Left hindlimb (tissue), 1 donor: ENCODE measurements around the gene CMIP.

Experiments used
- DNase-seq: peaks from one replicate; pipeline ENCODE4 v3.0.0-alpha.2; 2018

Gene CMIP

GRCh38 chr16:81629896-81630634 lies 185.5 kb downstream of the CMIP start:
- DNase-seq: no peak

DNA sequence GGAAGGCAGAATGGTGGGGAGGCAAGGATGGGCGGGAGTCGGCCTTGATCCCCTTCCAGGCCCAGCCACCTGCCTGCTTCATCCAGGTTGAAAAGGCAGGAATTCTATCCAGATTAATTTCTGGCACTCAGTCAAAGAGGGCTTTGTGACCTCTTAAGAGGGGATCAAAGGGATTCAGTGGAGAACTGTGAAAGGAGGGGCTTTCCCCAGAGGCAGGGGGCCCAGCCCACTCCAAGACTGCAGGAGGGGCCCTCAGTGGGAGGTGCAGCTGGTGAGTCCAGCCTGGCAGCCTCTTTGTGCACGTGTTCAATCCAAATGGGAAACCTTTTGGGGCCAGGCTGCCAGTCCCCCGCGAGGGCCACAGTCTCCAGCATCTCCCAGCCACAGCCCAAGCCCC lies 186.0 kb downstream of the CMIP start:
- DNase-seq: no peak

GRCh38 chr16:81632392-81633146 lies 188.0 kb downstream of the CMIP start:
- DNase-seq: no peak

DNA sequence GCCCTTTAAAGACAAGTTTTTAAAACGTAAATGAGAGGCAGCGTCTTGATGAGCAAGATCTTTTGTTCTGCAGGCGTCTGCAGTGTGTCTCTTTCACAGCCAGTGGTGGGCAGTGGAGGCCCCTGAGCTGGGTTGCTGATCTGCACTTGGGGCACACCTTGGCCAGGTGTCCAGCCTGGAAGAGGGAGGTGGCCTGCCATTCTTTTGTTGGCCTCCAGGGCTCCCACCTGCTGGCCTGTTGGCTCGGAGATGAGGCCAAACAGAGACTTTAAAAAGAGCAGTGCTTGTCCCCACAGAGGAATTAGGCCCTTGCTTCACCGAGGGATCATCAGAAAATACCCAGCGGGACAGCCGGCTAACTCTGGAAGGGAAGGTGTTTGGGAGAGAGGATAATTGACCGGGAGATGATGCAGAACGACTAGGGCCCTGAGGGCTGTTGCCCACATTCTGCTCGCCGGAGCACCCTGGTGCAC lies 188.6 kb downstream of the CMIP start:
- no peak for DNase-seq

DNA sequence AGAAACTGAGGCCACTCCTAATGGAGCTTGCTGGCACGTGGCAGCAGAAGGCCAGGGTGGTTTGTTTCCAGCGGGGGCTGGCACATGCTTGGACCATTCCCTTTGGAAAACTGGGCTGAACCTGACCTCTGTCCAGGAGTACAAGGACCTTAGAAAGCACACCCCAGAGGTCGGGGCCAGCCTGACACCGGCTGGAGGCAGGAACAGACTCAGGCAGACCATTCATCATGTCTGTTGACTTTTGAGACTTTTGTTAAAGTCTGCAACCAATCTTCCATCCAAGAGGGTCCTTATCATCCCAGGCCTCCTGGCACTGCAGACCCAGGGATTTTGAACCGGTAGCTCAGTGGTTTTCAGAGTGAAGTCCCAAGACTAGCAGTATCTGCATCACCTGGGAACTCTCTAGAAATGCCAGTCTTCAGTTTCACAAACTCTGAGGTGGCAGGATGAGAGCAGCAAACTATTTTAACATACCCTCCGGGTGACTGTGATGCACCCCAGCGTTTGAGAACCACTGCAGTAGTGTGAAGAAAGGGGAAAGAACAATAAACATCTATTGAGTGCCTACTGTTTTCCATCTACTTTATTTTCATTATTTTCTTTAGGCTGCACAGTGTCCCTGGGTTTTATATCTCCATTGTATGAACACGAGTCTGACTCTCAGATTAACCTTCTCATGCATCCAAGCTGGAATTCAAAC lies 189.2 kb downstream of the CMIP start:
- DNase-seq: no peak

GRCh38 chr16:81634380-81635062 lies 189.9 kb downstream of the CMIP start:
- DNase-seq: no peak

GRCh38 chr16:81635063-81635937 lies 190.7 kb downstream of the CMIP start:
- DNase-seq: no peak

DNA sequence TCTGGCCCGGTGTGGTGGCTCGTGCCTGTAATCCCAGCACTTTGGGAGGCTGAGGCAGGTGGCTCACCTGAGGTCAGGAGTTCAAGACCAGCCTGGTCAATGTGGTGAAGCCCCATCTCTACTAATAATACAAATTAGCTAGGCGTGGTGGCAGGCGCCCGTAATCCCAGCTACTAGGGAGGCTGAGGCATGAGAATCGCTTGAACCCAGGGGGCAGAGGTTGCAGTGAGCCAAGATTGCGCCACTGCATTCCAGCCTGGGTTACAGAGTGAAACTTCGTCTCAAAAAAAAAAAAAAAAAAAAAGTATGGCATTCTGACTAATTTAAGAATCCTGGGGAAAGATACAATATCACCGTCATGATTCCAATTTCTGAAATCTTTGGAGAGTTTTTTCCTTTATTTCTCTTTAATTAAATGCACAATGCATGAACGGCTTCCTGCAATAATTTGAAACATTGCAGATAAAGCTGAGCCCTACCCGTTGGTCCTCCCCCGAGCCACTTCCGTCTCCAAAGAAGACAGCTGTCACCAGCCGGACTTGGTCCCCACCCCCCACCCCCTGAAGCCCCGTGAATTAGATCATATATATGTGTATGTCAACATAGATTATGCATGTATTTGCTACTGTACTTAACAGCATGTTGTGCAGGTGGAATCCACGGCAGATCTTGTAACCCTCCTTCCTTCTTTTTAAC lies 191.8 kb downstream of the CMIP start:
- DNase-seq: no peak

- no peak for DNase-seq
These were observed 193.0 kb downstream of the CMIP start for GRCh38 chr16:81637336-81638235.

- no peak for DNase-seq
These were observed 193.8 kb downstream of the CMIP start for GRCh38 chr16:81638286-81638945.

DNA sequence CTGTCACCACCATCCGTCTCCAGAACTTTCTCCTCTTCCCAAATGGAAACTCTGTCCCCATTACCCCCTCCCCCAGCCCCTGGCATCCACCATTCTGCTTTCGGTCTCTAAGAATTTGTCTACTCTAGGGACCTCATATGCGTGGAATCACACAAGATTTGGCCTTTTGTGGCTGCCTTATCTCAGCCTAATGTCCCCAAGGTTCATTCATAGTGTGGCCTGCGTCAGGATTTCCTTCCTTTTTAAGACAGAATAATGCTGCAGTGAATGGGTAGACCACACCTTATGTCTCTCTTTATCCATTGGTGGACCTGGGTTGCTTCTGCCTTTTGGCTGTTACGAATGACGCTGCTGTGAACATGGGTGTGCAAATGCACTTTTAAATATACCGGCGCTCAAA lies 194.7 kb downstream of the CMIP start:
- DNase-seq: no peak

DNA sequence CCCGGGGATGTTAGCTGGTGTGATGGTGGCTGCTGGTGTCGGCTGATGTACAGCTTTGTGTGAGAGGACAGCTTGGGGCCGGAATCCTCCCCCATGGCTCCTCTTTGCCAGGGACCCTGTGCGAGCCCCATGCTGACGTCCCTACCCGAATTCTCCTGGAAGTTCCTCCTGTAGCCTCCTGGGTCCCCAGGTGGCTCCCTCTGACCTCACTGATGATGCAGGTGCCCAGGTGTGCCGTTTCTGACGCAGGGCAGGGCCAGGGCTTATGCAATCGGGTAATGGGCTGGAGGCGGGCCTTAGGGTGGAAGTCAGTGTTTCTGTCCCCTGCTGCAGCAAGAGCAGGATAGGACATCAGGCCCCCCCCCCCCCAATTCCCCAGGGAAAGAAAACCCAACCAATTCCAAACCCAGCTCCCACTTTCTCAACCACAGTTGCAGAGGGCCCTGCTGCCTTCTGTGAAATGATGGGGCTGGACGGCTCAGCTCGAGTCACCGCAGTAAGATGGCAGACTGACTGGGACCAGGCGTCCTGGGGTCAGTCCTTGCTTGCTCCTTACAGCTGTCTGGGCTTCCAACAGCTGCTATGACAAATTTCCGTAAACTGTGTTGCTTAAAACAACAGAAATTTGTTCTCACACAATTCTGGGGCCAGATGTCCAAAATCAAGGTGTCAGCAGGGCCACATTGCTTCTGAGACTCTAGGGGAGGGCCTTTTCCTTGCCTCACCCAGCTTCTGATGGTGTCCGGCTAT lies 195.5 kb downstream of the CMIP start:
- no peak for DNase-seq

GRCh38 chr16:81640681-81641070 lies 196.1 kb downstream of the CMIP start:
- DNase-seq: no peak

- DNase-seq: no peak
These were observed 196.9 kb downstream of the CMIP start for GRCh38 chr16:81641395-81642106.

- no peak for DNase-seq
These were observed 197.5 kb downstream of the CMIP start for GRCh38 chr16:81642107-81642436.

- DNase-seq: no peak
These were observed 198.3 kb downstream of the CMIP start for GRCh38 chr16:81642943-81643342.

- DNase-seq: peak; percentile 78
These were observed 200.7 kb downstream of the CMIP start for GRCh38 chr16:81645266-81645694.

- no peak for DNase-seq
These were observed 201.3 kb downstream of the CMIP start for GRCh38 chr16:81645925-81646324.
